SK-N-SH (cell line): ENCODE data around the gene ZNF714. TPM values are rescaled to one million over a fixed set of nuclear protein-coding genes. Genes with fewer than 3 reads are reported as not detected.

Source experiments
- CTCF ChIA-PET: fragments of 300-600, 350-600 bp; formaldehyde crosslinking; extraction: SDS; loops from one replicate; lab custom pipeline; 2021; lab: Yijun Ruan, JAX
- POLR2A ChIA-PET: fragments of 350-600 bp; sonication (Branson Sonifier 250); formaldehyde crosslinking; extraction: SDS; loops from one replicate; lab custom pipeline; 2020; ENCODE audit warnings: antibody characterized with exemption, inconsistent platforms; lab: Yijun Ruan, JAX
- DNase-seq: peaks from one replicate; pipeline ENCODE4 v3.0.0; 2012
- H2AFZ ChIP-seq: fragments of 200-600 bp; sonication (generic); 2 replicates; pipeline ENCODE4 v1.8.1; 2016; ENCODE audit warnings: antibody characterized with exemption, mild to moderate bottlenecking, low read depth
- H3F3A ChIP-seq: fragments of 200-600 bp; sonication (generic); replicated peaks from 2 replicates; pipeline ENCODE3; 2016; ENCODE audit warnings: antibody characterized with exemption, mild to moderate bottlenecking; ENCODE audit not compliant: insufficient read depth
- H3K27ac ChIP-seq, 2 experiments: fragments of 200-500 bp in 1 of 2; fragments of 200-600 bp in 1 of 2; sonication (Bioruptor generic) in 1 of 2; sonication (generic), shearing (Covaris generic) in 1 of 2; 2 replicates each; pipeline versions ENCODE4 v1.5.1 to v1.6.1; 2014 to 2016; ENCODE audit warnings: low read depth in 2 of 2, inconsistent platforms in 1 of 2, low read length in 1 of 2, mild to moderate bottlenecking in 1 of 2, mixed read lengths in 1 of 2
- H3K27me3 ChIP-seq: fragments of 200-600 bp; sonication (generic), shearing (Covaris generic); 2 replicates; pipeline ENCODE4 v1.6.1; 2016; ENCODE audit warnings: mixed run types; ENCODE audit not compliant: insufficient read depth
- H3K36me3 ChIP-seq, 2 experiments: fragments of 200-500 bp in 1 of 2; fragments of 200-600 bp in 1 of 2; sonication (Bioruptor generic) in 1 of 2; sonication (generic) in 1 of 2; replicated peaks in 1 of 2; 2 replicates each; pipeline versions ENCODE3 to v1.5.1; 2014 to 2016; ENCODE audit warnings: low read length in 1 of 2, mild to moderate bottlenecking in 1 of 2; ENCODE audit not compliant: insufficient read depth in 2 of 2, control insufficient read depth in 1 of 2
- H3K4me1 ChIP-seq, 2 experiments: fragments of 200-500 bp in 1 of 2; fragments of 200-600 bp in 1 of 2; sonication (Bioruptor generic) in 1 of 2; sonication (generic), shearing (Covaris generic) in 1 of 2; 2 replicates each; pipeline versions ENCODE4 v1.5.1 to v1.6.1; 2014 to 2016; ENCODE audit warnings: low read depth in 1 of 2, low read length in 1 of 2, mixed run types in 1 of 2; ENCODE audit not compliant: insufficient read depth in 2 of 2, control insufficient read depth in 1 of 2
- H3K4me2 ChIP-seq: fragments of 200-600 bp; sonication (generic), shearing (Covaris generic); 2 replicates; pipeline ENCODE4 v1.6.1; 2017; ENCODE audit warnings: mixed run types
- H3K4me3 ChIP-seq, 2 experiments: fragments of 200-500 bp in 1 of 2; fragments of 200-600 bp in 1 of 2; sonication (Bioruptor generic) in 1 of 2; sonication (generic), shearing (Covaris generic) in 1 of 2; 2 replicates each; pipeline versions ENCODE4 v1.5.1 to v1.8.1; 2014 to 2016; ENCODE audit warnings: low read depth in 2 of 2, inconsistent platforms in 1 of 2, low read length in 1 of 2, mild to moderate bottlenecking in 1 of 2, mixed read lengths in 1 of 2, moderate library complexity in 1 of 2
- H3K79me2 ChIP-seq: fragments of 200-600 bp; sonication (generic); 2 replicates; pipeline ENCODE4 v1.8.1; 2017; ENCODE audit warnings: mild to moderate bottlenecking; ENCODE audit not compliant: insufficient read depth
- H3K9ac ChIP-seq: fragments of 200-600 bp; sonication (generic); 2 replicates; pipeline ENCODE4 v1.6.1; 2017; ENCODE audit warnings: mixed run types
- H3K9me2 ChIP-seq: fragments of 200-600 bp; sonication (generic); 2 replicates; pipeline ENCODE4 v1.6.1; 2017; ENCODE audit warnings: mixed run types
- H3K9me3 ChIP-seq: fragments of 200-600 bp; sonication (generic); 2 replicates; pipeline ENCODE4 v1.6.1; 2017; ENCODE audit warnings: mixed run types, mild to moderate bottlenecking, moderate library complexity
- H4K20me1 ChIP-seq: fragments of 200-600 bp; sonication (generic); 2 replicates; pipeline ENCODE4 v1.6.1; 2017; ENCODE audit warnings: mild to moderate bottlenecking, mixed run types; ENCODE audit not compliant: insufficient read depth
- ELF1 ChIP-seq: IDR thresholded peaks from 2 replicates; pipeline ENCODE4 v1.4.0; 2012
- FOXJ3 ChIP-seq: sonication (generic); formaldehyde crosslinking; IDR thresholded peaks from 2 replicates; pipeline ENCODE4 v1.5.1; 2020; ENCODE audit warnings: mild to moderate bottlenecking, missing genetic modification reagents
- FOXM1 ChIP-seq: IDR thresholded peaks from 2 replicates; pipeline ENCODE4 v1.4.0; 2012; ENCODE audit warnings: low read depth, mild to moderate bottlenecking
- GABPA ChIP-seq: IDR thresholded peaks from 2 replicates; pipeline ENCODE4 v1.4.0; 2012; ENCODE audit warnings: low read depth, mild to moderate bottlenecking
- IRF3 ChIP-seq: fragments of 150-350 bp; IDR thresholded peaks from 2 replicates; pipeline ENCODE4 v1.6.1; 2016; ENCODE audit warnings: mild to moderate bottlenecking, low read depth, low read length
- MEF2A ChIP-seq: IDR thresholded peaks from 2 replicates; pipeline ENCODE4 v1.4.0; 2012; ENCODE audit warnings: low read depth, borderline replicate concordance
- POLR2AphosphoS5 ChIP-seq: IDR thresholded peaks from 2 replicates; pipeline ENCODE4 v1.6.1; 2012; ENCODE audit warnings: low read depth, low read length
- RCOR1 ChIP-seq: fragments of 150-350 bp; IDR thresholded peaks from 2 replicates; pipeline ENCODE4 v1.6.1; 2017; ENCODE audit warnings: antibody characterized with exemption, low read length
- REST ChIP-seq: IDR thresholded peaks from 2 replicates; pipeline ENCODE4 v1.6.1; 2012; ENCODE audit warnings: mild to moderate bottlenecking, low read depth, low read length, moderate library complexity
- RFX5 ChIP-seq: IDR thresholded peaks from 2 replicates; pipeline ENCODE4 v1.6.1; 2012; ENCODE audit warnings: mild to moderate bottlenecking, improper control_type of control experiment, low read length
- RXRA ChIP-seq: IDR thresholded peaks from 2 replicates; pipeline ENCODE4 v1.4.0; 2012; ENCODE audit warnings: low read depth, mild to moderate bottlenecking, borderline replicate concordance
- SMC3 ChIP-seq: IDR thresholded peaks from 2 replicates; pipeline ENCODE4 v1.6.1; 2012; ENCODE audit warnings: low read depth, low read length, improper control_type of control experiment
- TAF1 ChIP-seq: IDR thresholded peaks from 2 replicates; pipeline ENCODE4 v1.6.1; 2012; ENCODE audit warnings: low read depth, mild to moderate bottlenecking, low read length, moderate library complexity, borderline replicate concordance
- TCF12 ChIP-seq: IDR thresholded peaks from 2 replicates; pipeline ENCODE4 v1.4.0; 2012
- TEAD4 ChIP-seq: IDR thresholded peaks from 2 replicates; pipeline ENCODE4 v1.4.0; 2012; ENCODE audit warnings: mild to moderate bottlenecking, borderline replicate concordance; ENCODE audit not compliant: insufficient read depth
- YY1 ChIP-seq: IDR thresholded peaks from 2 replicates; pipeline ENCODE4 v1.4.0; 2012; ENCODE audit warnings: low read depth, mild to moderate bottlenecking
- WGBS: methylation state at CpG from one replicate; pipeline ENCODE4 v1.1.6; 2017; ENCODE audit warnings: low lambda C conversion rate; 5-methylcytosine and 5-hydroxymethylcytosine counted together
- polyA plus RNA-seq, 3 experiments: library from polyadenylated mRNA; depleted of rRNA; stranded (reverse); fragments of >200 nt; gene quantifications; 2 replicates each; pipeline ENCODE4 v1.2.3, GENCODE V29; 2012

ZNF714 gene
- polyA plus RNA-seq, 1 of the 3 experiments (the other 2 are of a cell fraction), result 5.4 TPM

- Histone ChIP-seq H3K9me2 (no peaks in the 10 kb centered on the region), H2AFZ (no peak overlapping the region), H3K9ac (no peak overlapping the region), H3K36me3 (peaks cover 13 to 25% of the 10 kb centered on the region in 2 experiments), H3F3A (peaks cover 5% of the 10 kb centered on the region), H3K4me3 (no peak overlapping the region), H4K20me1 (no peaks in the 10 kb centered on the region), H3K9me3 (no peaks in the 10 kb centered on the region), H3K27me3 (no peaks in the 10 kb centered on the region), H3K27ac (no peak overlapping the region)
- POLR2A ChIA-PET, result no interaction called here
- 100% methylated on average over 1 of the region's 1 CpG for WGBS
- no peak for DNase-seq
- TF ChIP-seq SMC3 (no peak), RCOR1 (no peak), POLR2AphosphoS5 (no peak), ELF1 (no peak), GABPA (no peak), TAF1 (no peak), FOXJ3 (CRISPR knock-in tag) (no peak), IRF3 (no peak), TEAD4 (no peak), MEF2A (no peak), REST (no peak), RXRA (no peak), TCF12 (no peak), FOXM1 (no peak), RFX5 (no peak), YY1 (no peak)
- TF ChIP-seq, all 33 proteins: peak for 0
- CTCF ChIA-PET, result no interaction called here
- Histone ChIP-seq H3K4me2 (no peak overlapping the region), H3K4me1 (peaks cover 0 to 6% of the 10 kb centered on the region in 2 experiments; a peak in 3 of 4 replicates), H3K79me2 (peaks cover 34% of the 10 kb centered on the region)
Observed at GRCh38 chr19:21084343-21084742, 2.3 kb downstream of the ZNF714 start.
